DOHH2 (cell line): ENCODE data around the gene GRID1.
A peak's percentile ranks its signal among the peaks of the same experiment; 100 is the strongest.
"Not testable (repeated sequence)": the region's sequence is repeated elsewhere in the genome, so short reads cannot be mapped to it uniquely, and the experiment has no call there.

Source experiments
- H3F3A ChIP-seq: fragments of 200-600 bp; sonication (generic), shearing (Covaris generic); 2 replicates; pipeline ENCODE4 v1.6.0; 2016; ENCODE audit warnings: antibody characterized with exemption, mild to moderate bottlenecking; ENCODE audit not compliant: control insufficient read depth, insufficient read depth
- H3K27ac ChIP-seq: fragments of 200-600 bp; sonication (generic); 2 replicates; pipeline ENCODE4 v1.5.1; 2014; ENCODE audit warnings: low read depth, mild to moderate bottlenecking, low read length, moderate library complexity
- H3K27me3 ChIP-seq: fragments of 200-600 bp; sonication (generic); 2 replicates; pipeline ENCODE4 v1.6.1; 2014; ENCODE audit warnings: mild to moderate bottlenecking, low read length, mixed read lengths; ENCODE audit not compliant: control insufficient read depth
- H3K36me3 ChIP-seq: fragments of 200-600 bp; sonication (generic); 2 replicates; pipeline ENCODE4 v1.6.1; 2014; ENCODE audit warnings: mild to moderate bottlenecking, low read length, moderate library complexity, mixed read lengths; ENCODE audit not compliant: control insufficient read depth
- H3K4me1 ChIP-seq: fragments of 200-600 bp; sonication (generic); 2 replicates; pipeline ENCODE4 v1.6.1; 2014; ENCODE audit warnings: mild to moderate bottlenecking, low read length, mixed read lengths; ENCODE audit not compliant: control insufficient read depth
- H3K4me2 ChIP-seq: fragments of 200-600 bp; sonication (generic); 2 replicates; pipeline ENCODE4 v1.6.0; 2014; ENCODE audit warnings: mild to moderate bottlenecking, low read length, moderate library complexity
- H3K4me3 ChIP-seq: fragments of 200-600 bp; sonication (generic); 2 replicates; pipeline ENCODE4 v1.5.1; 2014; ENCODE audit warnings: mild to moderate bottlenecking, low read length, mixed read lengths
- H3K79me2 ChIP-seq: fragments of 200-600 bp; sonication (generic); 2 replicates; pipeline ENCODE4 v1.6.1; 2014; ENCODE audit warnings: mild to moderate bottlenecking, low read length, mixed read lengths; ENCODE audit not compliant: control insufficient read depth
- H3K9me2 ChIP-seq: fragments of 200-600 bp; sonication (generic); replicated peaks from 2 replicates; pipeline ENCODE4 v1.6.1; 2014; ENCODE audit warnings: mild to moderate bottlenecking, low read length, mixed read lengths; ENCODE audit not compliant: control insufficient read depth
- H3K9me3 ChIP-seq: fragments of 200-600 bp; sonication (generic); 2 replicates; pipeline ENCODE4 v1.6.1; 2014; ENCODE audit warnings: antibody characterized with exemption, low read length, mixed read lengths; ENCODE audit not compliant: control insufficient read depth, insufficient read depth
- H4K20me1 ChIP-seq: fragments of 200-600 bp; sonication (generic); 2 replicates; pipeline ENCODE4 v1.6.0; 2014; ENCODE audit warnings: low read depth, mild to moderate bottlenecking, antibody characterized with exemption, low read length, moderate library complexity; ENCODE audit not compliant: control insufficient read depth, insufficient read depth
- EZH2phosphoT487 ChIP-seq: fragments of 200-600 bp; sonication (generic); IDR thresholded peaks from 2 replicates; pipeline ENCODE4 v1.6.1; 2017; ENCODE audit warnings: borderline replicate concordance, mild to moderate bottlenecking, antibody characterized with exemption, low read length, moderate library complexity, mixed read lengths
- TF ChIP-seq, protein P1 (sequence below): fragments of 200-600 bp; sonication (generic); IDR thresholded peaks from one replicate; pipeline ENCODE4 v1.5.1; 2014; ENCODE audit warnings: antibody characterized with exemption, mild to moderate bottlenecking, low read depth, low read length; ENCODE audit not compliant: poor library complexity, severe bottlenecking

GRID1 gene

DNA sequence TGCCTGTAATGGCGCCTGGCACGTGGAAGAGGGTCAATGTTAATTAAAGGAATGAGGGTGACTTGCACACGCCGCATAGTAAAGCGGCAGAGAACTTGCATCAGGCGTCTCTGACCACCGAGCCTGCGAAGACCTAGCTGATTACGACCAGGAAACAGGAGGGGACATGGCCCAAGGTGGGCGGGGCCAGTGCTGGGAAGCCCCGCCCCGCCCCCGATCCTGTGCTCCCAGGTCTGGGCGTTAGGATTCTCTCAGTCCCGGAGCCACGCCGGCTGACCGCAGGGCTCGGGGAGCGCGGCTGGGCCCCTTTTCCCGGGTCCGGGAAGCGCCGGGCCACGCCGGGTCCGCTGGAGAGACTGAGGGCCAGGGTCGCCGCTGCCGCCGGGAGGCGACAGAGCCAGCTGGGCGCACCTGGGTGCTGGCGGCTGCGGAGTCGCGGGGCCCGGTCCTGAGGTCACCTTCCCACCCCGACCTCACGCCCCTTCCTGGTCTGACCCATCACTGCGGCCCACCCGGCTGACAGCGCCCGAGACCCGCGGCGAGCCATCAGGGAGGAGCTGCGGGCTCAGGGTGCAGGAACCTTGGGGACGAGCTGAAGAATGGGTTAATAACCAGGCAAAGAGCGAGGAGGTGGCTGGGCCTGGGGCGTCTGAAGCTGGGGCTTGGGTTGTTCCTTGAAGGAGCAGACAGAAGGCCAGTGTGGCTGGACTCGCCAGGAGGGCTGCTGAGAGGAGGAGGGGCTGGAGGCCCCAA, 23.0 kb upstream of the GRID1 start:
- no peaks in the 10 kb centered on the region for H3K9me3 ChIP-seq
- H3K9me2 ChIP-seq, result no peaks in the 10 kb centered on the region
- H3K79me2 ChIP-seq, result peaks cover 20% of the 10 kb centered on the region
- H3K27me3 ChIP-seq, result no peaks in the 10 kb centered on the region
- peaks cover 23% of the 10 kb centered on the region for H3K36me3 ChIP-seq
- H3K4me3 ChIP-seq, result no peak overlapping the region
- peaks cover 13% of the 10 kb centered on the region for H3F3A ChIP-seq
- H3K4me2 ChIP-seq, result peak overlapping the region; percentile 96; the same call in 1 of the 2 replicates
- H4K20me1 ChIP-seq, result no peaks in the 10 kb centered on the region
- peaks cover 82% of the 10 kb centered on the region for H3K4me1 ChIP-seq
- H3K27ac ChIP-seq, result no peak overlapping the region
- TF ChIP-seq, protein P1, sequence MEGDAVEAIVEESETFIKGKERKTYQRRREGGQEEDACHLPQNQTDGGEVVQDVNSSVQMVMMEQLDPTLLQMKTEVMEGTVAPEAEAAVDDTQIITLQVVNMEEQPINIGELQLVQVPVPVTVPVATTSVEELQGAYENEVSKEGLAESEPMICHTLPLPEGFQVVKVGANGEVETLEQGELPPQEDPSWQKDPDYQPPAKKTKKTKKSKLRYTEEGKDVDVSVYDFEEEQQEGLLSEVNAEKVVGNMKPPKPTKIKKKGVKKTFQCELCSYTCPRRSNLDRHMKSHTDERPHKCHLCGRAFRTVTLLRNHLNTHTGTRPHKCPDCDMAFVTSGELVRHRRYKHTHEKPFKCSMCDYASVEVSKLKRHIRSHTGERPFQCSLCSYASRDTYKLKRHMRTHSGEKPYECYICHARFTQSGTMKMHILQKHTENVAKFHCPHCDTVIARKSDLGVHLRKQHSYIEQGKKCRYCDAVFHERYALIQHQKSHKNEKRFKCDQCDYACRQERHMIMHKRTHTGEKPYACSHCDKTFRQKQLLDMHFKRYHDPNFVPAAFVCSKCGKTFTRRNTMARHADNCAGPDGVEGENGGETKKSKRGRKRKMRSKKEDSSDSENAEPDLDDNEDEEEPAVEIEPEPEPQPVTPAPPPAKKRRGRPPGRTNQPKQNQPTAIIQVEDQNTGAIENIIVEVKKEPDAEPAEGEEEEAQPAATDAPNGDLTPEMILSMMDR, result no peak
- TF ChIP-seq EZH2phosphoT487, result no peak

DNA sequence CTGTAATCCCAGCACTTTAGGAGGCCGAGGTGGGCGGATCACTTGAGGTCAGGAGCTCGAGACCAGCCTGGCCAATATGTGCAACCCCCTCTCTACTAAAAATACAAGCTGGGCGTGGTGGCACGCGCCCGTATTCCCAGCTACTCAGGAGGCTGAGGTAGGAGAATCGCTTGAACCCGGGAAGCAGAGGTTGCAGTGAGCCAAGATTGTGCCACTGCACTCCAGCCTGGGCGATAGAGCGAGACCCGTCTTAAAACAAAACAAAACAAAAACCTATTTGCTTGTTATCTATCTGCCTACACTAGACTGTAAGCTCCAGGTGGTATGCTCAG, 22.5 kb upstream of the GRID1 start:
- H3K79me2 ChIP-seq, result peaks cover 20% of the 10 kb centered on the region
- H3F3A ChIP-seq, result peaks cover 13% of the 10 kb centered on the region
- not testable (repeated sequence) for H3K4me3 ChIP-seq, H3K9me3 ChIP-seq, H3K27me3 ChIP-seq, H3K4me2 ChIP-seq, H4K20me1 ChIP-seq, H3K27ac ChIP-seq, H3K9me2 ChIP-seq
- H3K36me3 ChIP-seq, result peaks cover 23% of the 10 kb centered on the region
- peaks cover 82% of the 10 kb centered on the region for H3K4me1 ChIP-seq

DNA sequence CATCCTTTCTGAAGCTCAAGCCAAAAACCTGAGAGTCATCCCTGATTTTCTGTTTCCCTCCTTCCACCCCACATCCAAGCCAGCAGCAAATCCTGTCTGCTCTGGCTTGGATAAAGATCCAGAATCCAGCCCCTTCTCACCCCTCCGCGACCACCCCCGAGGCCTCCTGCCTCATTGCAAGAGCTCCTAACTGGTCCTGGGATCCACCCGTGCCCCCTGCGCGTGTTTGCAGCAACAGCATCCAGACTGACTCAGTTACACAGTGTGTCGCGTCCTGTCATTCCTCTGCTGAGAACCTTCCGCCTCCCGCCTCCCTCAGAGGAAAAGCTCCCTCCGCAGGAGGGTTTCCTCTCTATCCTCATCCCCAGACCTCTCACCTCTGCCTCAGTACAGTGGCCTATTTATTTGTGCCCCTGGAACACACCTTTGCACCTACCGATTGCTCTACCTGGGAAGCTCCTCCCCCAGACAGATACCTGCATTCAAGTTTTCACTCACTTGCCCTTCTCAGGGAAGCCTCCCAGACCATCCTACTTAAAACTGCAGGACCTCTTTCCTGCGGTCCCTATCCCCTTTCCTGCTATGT, 21.6 kb upstream of the GRID1 start:
- H3K27ac ChIP-seq, result no peak overlapping the region
- no peaks in the 10 kb centered on the region for H3K27me3 ChIP-seq
- peaks cover 75% of the 10 kb centered on the region for H3K4me1 ChIP-seq
- H3F3A ChIP-seq, result peaks cover 13% of the 10 kb centered on the region
- H3K36me3 ChIP-seq, result peaks cover 23% of the 10 kb centered on the region
- no peak for TF ChIP-seq EZH2phosphoT487
- TF ChIP-seq, protein P1, result no peak
- no peaks in the 10 kb centered on the region for H3K9me2 ChIP-seq
- peak overlapping the region; percentile 28; the same call in 1 of the 2 replicates for H3K4me2 ChIP-seq
- H3K4me3 ChIP-seq, result no peak overlapping the region
- peaks cover 20% of the 10 kb centered on the region for H3K79me2 ChIP-seq
- no peaks in the 10 kb centered on the region for H3K9me3 ChIP-seq
- H4K20me1 ChIP-seq, result no peaks in the 10 kb centered on the region

DNA sequence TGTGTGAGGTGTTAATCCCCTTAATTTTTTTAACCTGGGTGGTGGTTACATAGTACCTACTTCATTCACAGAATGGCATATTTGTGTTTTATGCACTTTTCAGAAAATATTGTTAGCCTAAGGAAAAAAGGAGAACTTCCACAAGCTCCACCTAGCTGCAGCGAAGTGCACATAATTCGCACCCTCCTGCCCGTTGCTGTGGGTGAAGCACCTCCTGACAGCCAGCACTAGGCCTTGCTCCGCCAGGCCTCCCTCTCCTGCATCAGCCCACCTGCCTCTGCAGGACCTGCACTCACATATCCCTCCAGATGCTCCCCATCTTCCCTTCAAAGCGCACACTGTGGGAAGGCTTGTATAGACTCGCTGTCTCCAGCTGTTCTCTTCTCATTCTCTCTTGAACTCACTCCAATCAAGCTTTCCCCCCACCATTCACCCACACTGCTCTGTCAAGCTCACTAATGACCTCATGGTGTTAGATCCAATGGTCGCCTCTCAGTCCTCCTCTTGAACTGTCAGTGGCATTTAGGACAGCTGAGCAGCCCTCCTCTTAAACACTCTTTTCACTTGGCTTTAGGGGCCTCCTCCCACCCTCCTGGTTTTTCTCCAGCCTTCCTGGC, 20.7 kb upstream of the GRID1 start:
- H3K4me2 ChIP-seq, result peak overlapping the region; percentile 28
- no peak overlapping the region for H3K4me3 ChIP-seq
- peaks cover 19% of the 10 kb centered on the region for H3K36me3 ChIP-seq
- H3K79me2 ChIP-seq, result peaks cover 15% of the 10 kb centered on the region
- H3K9me2 ChIP-seq, result no peaks in the 10 kb centered on the region
- H3F3A ChIP-seq, result peaks cover 13% of the 10 kb centered on the region
- no peak overlapping the region for H3K27ac ChIP-seq
- no peak for TF ChIP-seq EZH2phosphoT487
- TF ChIP-seq, protein P1, result peak; percentile 50
- H4K20me1 ChIP-seq, result no peaks in the 10 kb centered on the region
- H3K9me3 ChIP-seq, result no peaks in the 10 kb centered on the region
- peaks cover 66% of the 10 kb centered on the region for H3K4me1 ChIP-seq
- H3K27me3 ChIP-seq, result no peaks in the 10 kb centered on the region
